NCI-H1092 treated with DMSO at 0.1 percent for 48 hours (cell line): ENCODE measurements around the gene NAE1.

ENCODE experiments used
- DNase-seq: peaks from one replicate; lab custom pipeline; 2025; lab: John Stamatoyannopoulos, UW

NAE1 gene

DNA sequence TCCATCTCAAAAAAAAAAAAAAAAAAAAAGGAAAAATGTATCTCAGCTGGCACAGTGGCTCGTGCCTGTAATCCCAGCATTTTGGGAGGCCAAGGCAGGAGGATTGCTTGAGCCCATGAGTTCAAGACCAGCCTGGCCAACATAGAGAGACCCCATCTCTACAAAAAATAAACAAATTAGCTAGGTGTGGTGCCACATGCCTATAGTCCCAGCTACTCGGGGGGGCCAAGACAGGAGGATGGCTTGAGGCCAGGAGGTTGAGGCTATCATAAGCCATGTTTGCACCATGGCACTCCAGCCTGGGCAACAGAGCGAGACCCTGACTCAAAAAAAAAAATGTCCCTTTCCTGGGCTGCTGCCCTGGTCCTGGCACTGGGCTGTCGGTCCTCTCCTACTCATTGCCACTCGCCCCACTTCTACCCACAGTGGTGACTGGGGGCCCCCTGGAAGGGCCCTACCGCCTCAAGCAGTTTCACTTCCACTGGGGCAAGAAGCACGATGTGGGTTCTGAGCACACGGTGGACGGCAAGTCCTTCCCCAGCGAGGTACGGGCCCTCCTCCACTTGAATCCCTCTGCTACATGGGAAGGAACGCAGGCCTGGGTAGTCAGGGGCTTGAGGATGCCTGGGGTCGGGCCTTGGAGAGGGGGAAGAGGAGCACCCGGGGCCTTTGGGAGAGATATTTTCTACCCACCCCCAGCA is 19.5 kb upstream of the NAE1 start:
- DNase-seq: no peak

DNA sequence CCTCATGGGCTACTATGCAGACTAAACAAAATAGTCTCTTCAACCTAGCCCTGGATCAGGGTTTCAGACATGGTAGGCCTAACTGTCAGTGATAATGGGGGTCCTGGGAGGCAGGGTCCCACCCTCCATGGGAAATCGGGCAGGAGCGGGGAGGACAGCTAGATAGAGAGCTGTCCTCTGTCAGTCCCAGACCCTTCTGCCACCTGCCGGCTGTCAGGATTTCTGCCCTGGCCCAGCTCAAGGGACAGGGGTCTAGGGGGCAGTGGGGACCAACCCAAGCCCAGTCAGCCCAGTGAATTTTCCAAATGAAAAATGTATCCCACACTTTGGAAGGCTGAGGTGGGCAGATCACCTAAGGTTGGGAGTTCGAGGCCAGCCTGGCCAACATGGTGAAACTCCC is 18.8 kb upstream of the NAE1 start:
- DNase-seq: no peak

DNA sequence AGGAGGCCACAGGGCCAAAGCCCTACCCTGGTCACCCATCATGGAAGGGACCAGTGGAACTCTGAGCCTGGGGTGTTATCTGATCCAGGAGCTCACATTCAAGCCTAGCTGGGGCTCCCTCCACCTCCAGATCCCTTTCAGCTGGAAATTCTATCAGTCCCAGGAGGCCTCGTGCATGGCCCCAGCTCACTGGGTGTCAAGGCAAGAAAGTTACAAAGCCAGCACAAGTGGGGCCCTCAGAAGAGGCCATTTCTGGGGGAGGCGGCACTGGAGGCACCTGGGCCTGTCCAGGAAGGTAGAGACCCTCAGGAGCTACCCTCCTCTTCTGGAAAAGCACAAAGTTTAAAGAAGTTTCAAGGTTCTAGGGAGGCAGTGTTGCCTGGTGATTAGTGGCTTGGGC is 18.2 kb upstream of the NAE1 start:
- no peak for DNase-seq

DNA sequence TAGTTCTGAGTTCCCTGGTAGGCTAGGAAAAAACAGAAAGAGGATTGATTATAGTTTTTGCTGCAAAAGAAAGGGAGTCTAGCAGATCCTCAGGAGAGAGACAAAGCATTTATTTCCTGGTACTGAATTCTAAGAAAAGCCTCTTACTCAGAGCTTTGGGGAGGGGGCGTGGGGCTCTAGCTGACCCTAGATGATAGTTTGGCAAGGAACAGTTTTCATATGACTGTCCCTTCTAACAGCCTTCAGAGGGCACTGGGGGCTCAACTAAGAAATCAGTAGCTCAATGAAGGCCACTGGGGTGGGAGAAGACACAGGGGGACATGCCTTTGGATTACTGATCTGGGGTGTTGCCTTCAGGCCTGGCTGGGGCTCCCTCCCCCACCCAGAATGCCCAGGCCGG is 17.4 kb upstream of the NAE1 start:
- DNase-seq: no peak

DNA sequence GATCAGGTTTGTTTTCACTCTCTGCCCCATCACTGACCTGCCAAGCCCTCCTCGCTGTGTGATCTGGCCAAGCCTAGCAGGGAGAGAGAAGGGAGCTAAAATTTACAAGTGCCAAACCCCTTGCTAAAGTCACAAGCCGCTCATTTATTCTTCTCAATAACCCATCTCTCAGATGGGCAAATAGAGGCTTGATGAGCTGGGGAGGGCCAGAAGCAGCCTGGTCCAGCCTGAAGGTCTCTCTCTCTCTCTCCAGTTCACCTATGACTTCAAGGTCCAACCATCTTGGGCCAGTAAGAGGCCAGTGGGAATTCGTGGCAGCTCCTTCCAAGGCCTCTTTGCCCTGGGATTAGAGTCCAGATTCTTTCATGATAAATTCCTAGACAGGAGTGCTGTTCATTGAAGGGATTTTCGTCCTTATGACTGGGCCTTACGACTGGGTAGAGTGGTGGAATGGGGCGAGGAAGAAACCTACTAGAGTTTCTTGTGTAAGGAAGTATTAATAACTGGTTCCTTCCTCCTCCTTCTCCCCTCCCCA is 16.8 kb upstream of the NAE1 start:
- DNase-seq: no peak

DNA sequence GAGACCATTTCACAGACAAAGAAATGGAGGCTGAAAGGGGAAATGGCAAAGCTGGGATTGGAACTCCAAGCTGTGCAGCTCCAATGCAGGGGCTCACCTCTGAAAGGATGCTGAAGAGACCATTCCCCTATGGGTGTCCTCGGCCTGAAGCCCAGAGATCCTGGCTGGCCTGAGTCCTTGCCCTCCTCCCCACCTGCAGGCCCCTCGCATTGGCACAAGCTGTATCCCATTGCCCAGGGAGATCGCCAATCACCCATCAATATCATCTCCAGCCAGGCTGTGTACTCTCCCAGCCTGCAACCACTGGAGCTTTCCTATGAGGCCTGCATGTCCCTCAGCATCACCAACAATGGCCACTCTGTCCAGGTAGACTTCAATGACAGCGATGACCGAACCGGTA is 16.1 kb upstream of the NAE1 start:
- no peak for DNase-seq

DNA sequence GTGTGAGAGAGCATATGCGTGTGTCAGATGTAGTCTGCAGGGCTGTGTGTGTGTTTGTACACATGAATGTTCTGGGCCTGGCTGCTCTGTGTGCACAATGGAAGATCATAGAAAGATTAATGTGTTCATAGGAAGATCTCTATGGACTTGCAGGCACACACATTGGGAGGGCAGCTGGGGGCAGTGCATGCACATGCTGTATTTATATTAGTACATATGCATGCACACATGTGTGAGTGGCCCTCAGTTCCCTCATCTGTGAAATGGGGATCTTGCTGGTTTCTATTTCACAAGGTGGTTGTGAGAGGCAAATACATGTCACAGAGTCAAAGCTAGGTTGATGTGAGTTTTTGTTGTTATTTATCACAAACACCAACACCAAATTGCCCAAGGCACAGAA is 15.5 kb upstream of the NAE1 start:
- DNase-seq: no peak

DNA sequence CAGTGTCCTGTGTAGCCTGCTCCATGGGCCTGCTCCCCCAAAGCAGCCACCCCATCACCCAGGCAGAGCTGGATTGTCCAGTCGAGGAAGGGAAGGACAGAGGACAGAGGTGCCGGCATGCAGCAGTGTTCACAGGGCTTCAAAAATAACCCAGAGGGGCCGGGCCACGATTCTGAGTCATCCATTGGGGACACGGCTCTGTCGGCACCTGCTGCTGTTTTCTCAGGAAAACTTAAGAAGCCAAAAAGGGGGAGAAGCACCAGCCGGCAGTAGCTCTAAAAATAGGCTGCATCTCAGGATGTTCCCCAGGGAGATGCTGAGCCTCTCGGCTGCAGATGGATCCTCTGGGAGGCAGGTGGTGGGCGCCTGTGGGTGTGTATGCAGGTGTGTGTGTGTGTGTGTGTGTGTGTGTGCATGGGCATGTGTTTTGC is 15.0 kb upstream of the NAE1 start:
- DNase-seq: peak; percentile 17

DNA sequence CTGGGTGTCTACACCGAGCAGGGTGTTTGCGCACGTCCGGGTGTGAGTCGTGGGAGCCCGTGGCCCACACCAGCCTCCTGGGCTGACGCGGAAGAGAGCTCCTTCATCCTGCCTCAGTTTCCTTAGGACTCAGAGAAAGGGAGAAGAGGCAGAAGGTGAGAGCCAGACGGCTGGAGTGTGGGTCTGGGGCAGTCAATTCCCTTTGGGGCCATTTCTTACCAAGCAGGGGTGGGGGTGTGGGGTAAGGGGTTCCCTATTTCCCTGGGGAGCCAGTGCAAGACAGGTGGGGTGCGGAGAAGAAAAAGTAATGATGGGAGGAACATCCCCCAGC is 14.3 kb upstream of the NAE1 start:
- no peak for DNase-seq

DNA sequence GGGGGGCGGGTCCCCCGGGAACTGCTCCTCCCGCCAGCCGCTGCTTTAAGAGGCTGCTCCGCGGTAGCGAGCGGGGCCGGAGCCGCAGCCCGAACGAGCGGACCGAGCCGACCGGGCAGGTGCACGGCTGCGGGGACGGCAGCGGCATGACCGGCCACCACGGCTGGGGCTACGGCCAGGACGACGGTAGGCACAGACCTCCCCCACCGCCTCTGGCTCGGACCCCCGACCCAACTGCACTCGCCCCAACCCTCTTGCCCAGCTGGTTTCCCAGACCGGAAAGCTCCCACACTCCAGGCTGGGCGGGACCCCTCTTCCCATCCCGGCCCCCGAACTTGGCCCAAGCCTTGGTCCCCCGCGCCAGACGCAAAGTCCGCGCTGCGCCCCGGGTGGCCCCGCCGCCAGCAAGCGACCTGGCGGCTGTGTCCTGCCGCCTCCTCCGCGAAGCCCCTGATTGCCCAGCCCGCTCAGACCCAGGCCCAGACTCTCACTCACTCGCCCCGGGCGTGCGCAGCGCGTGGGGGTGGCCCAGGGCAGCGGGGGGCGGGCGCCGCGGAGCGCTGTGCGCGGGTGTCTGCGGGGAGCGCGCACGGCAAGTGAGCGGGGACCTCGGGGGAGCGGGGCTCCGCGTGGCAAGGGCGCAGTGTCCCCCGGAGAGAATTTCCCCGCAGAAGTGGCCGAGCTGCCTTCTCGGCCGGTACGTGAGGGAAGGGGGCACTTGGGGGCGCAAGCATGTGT is 13.7 kb upstream of the NAE1 start, which contains the start of gene CA7:
CA7 (plus strand) TSS at position 73 of the 738 bp plus-strand sequence; CDS start at position 147, 74 bp downstream.
- DNase-seq: no peak

DNA sequence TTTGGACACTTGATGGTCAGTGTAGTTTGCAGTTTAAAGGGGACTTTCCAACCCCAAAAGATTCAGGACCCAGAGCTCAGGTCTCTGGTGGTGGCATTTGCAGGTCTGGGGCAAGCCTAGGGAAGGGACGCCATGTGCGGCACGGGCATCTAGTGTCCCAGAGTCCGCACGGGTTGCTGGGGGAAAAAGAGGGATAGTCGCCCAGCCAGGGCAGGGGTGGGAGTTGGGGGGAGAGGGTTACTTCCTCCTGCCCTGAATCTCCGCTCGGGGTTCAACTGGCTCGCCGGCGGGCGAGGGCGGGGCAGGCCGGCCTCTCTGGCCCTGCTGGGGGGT is 13.2 kb upstream of the NAE1 start:
- no peak for DNase-seq

DNA sequence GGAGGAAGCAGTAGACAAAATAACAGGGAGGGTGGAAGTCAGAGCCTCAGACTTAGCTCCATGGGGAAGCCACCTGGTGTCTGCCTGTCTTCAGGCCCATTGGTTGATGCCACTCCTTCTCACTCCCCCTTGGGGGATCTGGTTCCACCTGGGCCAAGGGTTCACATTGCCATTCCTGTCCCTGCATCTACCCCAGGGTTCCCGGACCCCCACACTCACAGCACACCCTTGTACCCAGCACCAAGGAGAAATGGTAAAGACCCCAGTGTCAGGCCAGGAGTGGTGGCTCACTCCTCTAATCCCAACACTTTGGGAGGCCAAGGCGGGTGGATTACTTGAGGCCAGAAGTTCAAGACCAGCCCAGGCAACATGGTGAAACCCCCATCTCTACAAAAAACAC is 12.4 kb upstream of the NAE1 start:
- no peak for DNase-seq

DNA sequence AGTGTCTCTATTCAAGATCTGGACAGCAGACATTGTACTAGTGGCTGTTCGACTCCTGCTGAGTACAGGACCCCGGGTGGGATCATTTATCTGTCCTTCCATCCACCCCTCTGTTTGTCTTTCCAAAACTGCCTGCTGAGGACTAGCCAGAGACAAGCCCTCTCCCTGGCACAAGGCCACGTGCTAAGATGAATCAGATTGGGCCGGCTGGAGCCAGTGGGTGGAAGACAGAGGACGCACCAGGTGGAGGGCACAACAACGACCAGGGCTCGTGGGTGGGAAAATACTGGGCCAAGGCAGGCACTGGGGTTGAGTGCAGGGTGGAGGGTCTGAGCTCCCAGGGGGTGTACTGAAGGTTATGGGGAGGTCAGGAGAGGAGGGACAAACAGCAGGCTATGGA is 12.0 kb upstream of the NAE1 start:
- peak; percentile 28 for DNase-seq

DNA sequence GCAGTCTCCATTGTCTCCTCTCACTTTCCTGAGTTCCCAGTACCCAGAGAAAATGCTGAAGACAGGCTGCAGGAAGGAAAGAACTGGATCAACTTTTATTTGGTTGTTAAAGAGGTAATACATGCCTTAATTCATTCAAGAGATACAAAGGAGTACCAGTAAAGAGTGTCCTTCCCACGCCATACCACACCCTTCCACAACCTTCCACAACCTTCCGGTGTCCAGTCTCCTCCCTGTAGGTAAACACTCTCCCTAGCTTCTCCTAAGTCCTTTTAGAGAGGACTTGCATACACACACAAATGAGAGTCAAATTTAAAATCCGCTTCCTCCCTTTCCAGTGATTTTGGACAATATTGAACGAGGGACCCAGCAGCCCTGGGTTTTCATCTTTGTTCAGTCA is 10.6 kb upstream of the NAE1 start:
- DNase-seq: no peak

DNA sequence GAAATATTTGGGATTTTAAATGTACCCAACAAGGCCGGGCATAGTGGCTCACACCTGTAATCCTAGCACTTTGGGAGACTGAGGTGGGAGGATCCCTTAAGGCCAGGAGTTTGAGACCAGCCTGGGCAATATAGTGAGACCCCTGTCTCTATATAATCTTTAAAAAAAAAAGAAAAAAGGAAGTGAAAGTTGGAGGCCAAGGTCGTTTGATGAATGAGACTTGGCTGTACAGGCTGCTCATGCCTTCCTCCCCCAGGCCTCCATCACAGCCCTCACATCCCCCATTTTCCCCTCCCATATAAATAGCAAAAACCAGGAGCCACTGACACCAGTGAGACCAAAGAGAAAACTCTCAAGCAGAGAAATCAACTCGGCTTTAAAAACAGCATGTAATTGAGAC is 10.1 kb upstream of the NAE1 start:
- no peak for DNase-seq

DNA sequence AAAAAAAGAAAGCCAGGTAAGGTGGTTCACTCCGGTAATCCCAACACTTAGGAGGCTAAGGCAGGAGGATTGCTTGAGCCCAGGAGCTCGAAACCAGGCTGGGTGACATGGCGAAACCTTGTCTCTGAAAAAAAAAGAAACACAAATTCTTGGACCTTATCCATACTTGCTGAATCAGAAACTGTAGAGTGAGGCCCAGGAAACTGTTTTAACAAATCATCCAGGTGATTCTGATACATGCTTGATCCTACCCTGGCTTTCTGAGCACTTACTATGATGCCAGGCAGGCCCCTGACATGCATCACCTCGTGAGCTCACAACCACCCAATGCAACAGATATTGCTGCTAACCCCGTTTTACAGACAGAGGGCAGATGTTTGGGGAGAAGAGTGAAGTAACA is 4.0 kb upstream of the NAE1 start:
- no peak for DNase-seq

DNA sequence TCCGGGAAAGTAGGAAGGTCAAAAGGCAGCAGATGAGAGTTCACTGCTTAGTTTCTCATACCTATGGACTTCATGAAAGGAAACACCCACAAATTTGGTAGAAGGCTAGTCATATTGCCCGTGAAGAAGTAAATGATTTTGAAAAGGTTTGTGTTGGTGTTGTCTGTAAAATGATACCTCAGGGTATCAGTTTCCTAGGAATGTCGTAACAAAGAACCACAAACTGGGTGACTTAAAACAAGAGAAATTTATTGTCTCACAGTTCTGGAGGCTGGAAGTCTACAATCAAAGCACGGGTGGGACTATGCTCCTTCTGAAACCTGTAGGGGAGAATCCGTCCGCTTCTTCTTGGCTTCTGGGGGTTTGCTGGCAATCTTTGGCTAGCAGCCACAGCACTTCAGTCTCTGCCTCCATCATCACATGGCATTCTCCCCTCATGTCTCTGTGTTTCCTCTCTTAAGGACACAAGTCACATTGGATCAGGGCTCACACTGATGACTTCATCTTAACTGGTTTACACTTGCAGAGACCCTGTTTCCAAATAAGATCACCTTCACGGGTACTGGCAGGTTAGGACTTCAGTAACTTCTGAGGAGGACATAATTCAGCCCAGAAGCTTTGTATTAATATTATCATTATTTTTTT is 2.0 kb upstream of the NAE1 start:
- no peak for DNase-seq

DNA sequence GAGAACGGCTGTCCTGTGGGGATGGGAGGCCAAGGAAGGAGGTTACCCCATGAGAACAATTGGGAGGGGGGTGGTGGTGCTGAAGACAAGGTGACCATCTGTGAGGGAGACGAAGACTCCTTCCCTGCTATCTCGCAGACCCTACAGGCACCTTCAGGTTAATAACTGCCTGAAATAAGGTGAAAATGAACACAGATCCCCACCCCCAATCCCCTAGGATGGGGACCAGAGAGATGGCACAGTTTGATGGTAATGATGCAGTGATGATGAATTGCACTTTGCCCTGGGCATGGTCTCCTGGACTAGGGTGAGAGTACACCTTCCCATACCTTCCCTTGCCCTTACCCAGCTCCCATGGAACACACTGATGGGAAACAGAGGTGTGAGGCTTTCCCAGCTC is 1.4 kb upstream of the NAE1 start:
- DNase-seq: no peak

DNA sequence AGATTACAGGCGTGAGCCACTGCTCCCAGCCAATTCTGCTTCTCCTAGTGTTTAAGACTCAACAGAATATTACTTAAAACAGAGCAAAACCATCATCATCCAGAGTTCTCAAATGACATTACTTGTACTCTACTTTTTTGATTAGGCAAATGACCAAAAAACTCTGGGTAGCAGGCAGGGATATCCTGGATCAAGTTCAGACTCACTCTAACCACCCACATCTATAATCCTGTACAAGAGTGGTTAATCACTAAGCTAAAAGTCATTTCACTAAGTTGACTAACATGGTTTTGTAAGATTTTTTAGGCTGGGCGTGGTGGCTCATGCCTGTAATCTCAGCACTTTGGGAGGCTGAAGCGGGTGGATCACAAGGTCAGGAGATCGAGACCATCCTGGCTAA is 6.8 kb downstream of the NAE1 start:
- DNase-seq: no peak

DNA sequence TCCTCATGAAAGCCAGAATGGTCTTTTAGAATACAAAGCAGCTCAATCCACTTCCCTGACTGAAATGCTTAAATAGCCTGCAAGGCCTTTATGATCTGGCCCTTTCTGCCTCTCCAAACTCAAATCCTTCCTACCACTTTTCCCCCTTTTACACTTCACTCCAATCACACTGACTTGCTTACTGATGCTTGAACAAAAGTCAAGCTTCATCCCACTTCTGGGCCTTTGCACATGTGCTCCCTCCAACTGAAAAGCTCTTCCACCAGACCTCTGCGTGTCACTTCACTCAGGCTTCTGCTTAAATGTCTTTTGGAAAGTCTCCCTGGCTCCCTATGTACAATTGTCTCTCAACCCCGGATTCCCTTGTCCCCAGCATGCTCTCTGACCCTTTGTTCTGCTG is 16.0 kb downstream of the NAE1 start:
- no peak for DNase-seq

DNA sequence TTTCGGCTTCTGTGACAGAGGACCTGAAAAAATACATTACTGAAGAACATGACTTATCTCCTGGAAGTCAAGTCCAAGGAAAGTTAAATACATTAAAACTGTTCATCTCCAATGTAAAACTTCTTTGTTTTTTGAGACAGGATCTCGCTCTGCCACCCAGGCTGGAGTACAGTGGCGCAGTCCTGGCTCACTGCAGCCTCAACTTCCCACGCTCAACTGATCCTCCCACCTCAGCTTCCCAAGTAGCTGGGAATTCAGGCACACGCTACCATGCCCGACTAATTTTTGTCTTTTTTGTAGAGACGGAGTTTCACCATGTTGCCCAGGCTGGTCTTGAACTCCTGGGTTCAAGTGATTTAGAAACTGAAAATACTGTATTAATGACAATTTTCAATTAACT is 19.7 kb downstream of the NAE1 start:
- no peak for DNase-seq

DNA sequence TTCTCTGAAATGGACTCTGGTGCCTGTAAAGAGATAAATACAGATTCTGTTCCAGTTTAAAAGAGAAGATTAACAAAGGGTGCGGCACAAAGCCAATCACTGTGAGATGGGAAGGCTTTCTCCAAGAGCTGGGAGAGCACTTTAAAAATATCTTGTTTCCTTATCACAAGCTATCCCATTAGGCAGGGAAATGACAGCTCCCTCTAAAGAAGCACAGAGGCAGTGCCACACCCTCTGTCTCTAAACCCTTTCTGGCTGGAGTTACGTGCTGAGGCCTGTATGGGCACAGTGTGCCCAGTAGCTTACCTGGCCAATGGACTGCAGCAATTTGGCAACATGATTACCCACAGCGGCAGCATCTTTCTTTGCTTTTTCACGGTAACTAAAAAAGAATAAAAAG is 20.4 kb downstream of the NAE1 start:
- no peak for DNase-seq

DNA sequence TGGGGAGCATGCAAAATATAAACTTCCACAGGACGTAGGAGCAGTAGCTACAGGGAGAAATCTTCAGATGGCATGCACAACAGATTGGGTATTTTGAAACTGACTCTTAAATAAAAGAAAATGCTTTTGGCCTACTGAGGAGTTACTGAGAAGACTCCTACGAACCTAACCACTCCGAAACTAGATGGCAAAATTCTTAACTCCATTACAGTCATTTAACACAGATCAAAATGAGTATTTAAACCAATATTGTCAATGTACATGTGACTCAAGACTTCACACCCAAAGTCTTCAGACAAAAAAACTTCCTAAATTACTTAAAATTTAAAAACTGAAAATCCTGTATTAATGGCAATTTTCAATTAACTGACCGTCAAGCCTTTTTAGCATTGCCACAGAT is 21.0 kb downstream of the NAE1 start:
- DNase-seq: no peak
